Left ventricle myocardium inferior (tissue), 1 donor: ENCODE results near the gene RRP9. TPM values are rescaled to one million over a fixed set of nuclear protein-coding genes. Genes with fewer than 3 reads are reported as not detected.

ENCODE experiments used
- DNase-seq: peaks from one replicate; pipeline ENCODE4 v3.0.0-alpha.2; 2020
- H3K27ac ChIP-seq: fragments of 200-600 bp; replicated peaks from 2 replicates; pipeline ENCODE4 v1.8.0; 2021
- H3K27me3 ChIP-seq: fragments of 200-600 bp; 2 replicates; pipeline ENCODE4 v1.8.0; 2021; ENCODE audit warnings: low read depth
- H3K36me3 ChIP-seq: fragments of 200-600 bp; 2 replicates; pipeline ENCODE4 v1.8.0; 2021
- H3K4me1 ChIP-seq: fragments of 200-600 bp; 2 replicates; pipeline ENCODE4 v1.8.0; 2021
- H3K4me3 ChIP-seq: fragments of 200-600 bp; 2 replicates; pipeline ENCODE4 v1.8.0; 2021; ENCODE audit warnings: mild to moderate bottlenecking, moderate library complexity
- H3K9me3 ChIP-seq: fragments of 200-600 bp; replicated peaks from 2 replicates; pipeline ENCODE4 v1.8.0; 2021
- intact Hi-C: fragments of 100-400 bp; cut with micrococcal nuclease; formaldehyde crosslinking; loops from one replicate; pipeline ENCODE4 v1.11.0; 2022
- total RNA-seq: library from RNA; stranded (reverse); fragmentation: NEBNext Ultra II Directional; extraction: Animal tissue kit (Norgen Biotek cat#: 25700); gene quantifications from one replicate; pipeline ENCODE4 v1.2.1, GENCODE V29; 2021
- TF ChIP-seq, protein P1 (sequence below): fragments of 200-600 bp; IDR thresholded peaks from 2 replicates; pipeline ENCODE4 v1.8.0; 2021; ENCODE audit warnings: antibody characterized with exemption, mild to moderate bottlenecking, borderline replicate concordance
- donor health status: DM: no; HTN: yes; CAD: no; lungs with severe emphysema.

Gene RRP9
- total RNA-seq, 1 donor from 2014 or later, result 8.6 TPM

DNA sequence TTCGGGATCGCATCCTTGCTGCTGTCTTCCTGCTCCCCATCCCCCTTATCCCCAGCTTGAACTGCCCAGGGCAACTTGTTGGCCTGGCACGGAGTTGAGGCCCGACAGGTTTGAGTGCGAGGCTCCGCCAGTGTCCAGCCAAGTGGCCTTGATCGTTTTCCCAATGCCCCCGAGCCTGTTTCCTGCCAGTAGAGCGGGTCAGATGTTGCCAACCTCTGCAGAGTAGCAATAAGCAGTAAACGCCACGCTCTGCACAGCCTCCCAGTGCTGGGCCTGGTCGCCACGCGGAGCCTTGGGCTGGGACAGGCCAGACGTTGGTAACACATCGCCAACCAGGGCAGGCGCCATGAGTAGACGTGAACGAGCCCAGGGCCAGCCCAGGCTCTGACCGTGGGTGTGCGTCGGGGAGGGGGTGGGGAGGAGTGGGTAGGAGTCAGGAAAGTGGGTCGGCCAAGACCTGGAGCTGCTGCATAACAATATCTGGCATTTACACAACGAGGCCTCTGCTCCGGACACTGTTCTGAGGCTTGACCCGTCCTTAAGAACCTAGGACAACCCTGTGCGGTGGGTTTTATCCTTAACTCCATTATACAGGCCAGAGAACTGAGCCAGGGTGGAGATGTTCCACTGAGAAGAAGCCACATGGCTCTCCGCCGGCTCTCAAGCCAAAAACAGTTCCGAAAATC is 32.7 kb upstream of the RRP9 start:
- Histone ChIP-seq H3K27me3 (no peaks in the 10 kb centered on the region), H3K27ac (peak overlapping the region; percentile 99), H3K4me3 (peak overlapping the region; percentile 87), H3K36me3 (no peaks in the 10 kb centered on the region), H3K4me1 (peaks cover 62% of the 10 kb centered on the region), H3K9me3 (no peaks in the 10 kb centered on the region)
- no peak for DNase-seq
- TF ChIP-seq, protein P1, sequence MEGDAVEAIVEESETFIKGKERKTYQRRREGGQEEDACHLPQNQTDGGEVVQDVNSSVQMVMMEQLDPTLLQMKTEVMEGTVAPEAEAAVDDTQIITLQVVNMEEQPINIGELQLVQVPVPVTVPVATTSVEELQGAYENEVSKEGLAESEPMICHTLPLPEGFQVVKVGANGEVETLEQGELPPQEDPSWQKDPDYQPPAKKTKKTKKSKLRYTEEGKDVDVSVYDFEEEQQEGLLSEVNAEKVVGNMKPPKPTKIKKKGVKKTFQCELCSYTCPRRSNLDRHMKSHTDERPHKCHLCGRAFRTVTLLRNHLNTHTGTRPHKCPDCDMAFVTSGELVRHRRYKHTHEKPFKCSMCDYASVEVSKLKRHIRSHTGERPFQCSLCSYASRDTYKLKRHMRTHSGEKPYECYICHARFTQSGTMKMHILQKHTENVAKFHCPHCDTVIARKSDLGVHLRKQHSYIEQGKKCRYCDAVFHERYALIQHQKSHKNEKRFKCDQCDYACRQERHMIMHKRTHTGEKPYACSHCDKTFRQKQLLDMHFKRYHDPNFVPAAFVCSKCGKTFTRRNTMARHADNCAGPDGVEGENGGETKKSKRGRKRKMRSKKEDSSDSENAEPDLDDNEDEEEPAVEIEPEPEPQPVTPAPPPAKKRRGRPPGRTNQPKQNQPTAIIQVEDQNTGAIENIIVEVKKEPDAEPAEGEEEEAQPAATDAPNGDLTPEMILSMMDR, result peak; percentile 36
- intact Hi-C loops, result no loop called here

DNA sequence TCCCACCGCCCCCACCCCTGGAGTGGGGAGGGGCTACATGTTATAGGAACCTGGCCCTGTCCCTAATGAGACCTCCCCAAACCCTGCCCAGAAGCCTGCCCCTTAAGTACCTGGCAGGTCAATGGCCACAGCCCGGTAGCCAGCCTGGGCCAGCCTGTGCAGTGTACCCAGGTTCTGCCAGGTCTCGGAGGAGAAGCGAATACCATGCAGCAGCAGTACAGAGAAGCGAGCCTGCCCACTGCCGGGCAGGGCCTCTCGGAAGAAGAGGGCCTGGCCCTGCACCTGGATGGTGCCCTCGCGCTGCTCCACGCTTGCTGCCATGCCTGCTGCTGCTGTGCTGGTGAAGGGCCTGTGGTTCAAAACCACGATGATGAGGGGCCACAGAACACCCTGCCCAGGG is 29.6 kb upstream of the RRP9 start:
- intact Hi-C loops, result no loop called here
- Histone ChIP-seq H3K4me1 (peaks cover 85% of the 10 kb centered on the region), H3K36me3 (no peaks in the 10 kb centered on the region), H3K9me3 (no peaks in the 10 kb centered on the region), H3K27ac (peak overlapping the region; percentile 6), H3K4me3 (no peak overlapping the region), H3K27me3 (no peaks in the 10 kb centered on the region)
- TF ChIP-seq, protein P1, result no peak
- DNase-seq, result no peak

DNA sequence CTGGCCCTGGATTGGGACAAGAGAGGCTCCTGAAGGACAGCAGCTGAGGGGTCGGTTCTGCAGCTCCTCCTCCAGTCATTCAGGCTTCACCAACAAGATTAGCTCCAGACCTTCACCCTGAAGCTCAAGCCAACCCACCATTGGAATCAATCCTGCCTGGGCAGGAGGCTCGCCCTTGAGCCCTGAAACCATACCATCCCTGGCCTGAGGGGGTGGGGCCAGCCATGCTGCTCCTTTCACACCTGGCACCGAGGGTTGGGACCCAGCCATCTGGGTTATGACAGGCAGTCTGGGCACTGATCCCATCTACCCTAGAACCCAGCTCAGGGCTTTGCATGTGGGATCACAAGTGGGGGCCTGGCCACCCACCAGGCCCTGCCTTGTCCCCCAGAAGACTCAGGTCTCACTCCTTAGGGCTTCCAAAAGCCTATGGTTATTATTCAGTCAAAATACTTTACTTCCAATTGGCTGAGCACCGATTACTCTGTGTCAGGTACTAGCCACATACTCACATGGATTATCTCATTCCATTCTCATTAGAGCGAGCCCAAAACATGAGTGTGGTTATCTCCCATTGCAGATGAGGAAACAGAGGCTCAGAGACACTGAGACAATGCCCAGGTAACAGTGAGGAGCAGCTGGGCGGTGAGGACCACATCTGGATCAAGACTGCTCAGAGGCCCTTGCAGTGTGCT is 29.0 kb upstream of the RRP9 start:
- H3K4me3 ChIP-seq, result no peak overlapping the region
- intact Hi-C loops, result no loop called here
- H3K9me3 ChIP-seq, result no peaks in the 10 kb centered on the region
- no peaks in the 10 kb centered on the region for H3K36me3 ChIP-seq
- H3K27ac ChIP-seq, result peak overlapping the region; percentile 27
- DNase-seq, result no peak
- H3K4me1 ChIP-seq, result peaks cover 85% of the 10 kb centered on the region
- no peaks in the 10 kb centered on the region for H3K27me3 ChIP-seq
- TF ChIP-seq, protein P1, result no peak

DNA sequence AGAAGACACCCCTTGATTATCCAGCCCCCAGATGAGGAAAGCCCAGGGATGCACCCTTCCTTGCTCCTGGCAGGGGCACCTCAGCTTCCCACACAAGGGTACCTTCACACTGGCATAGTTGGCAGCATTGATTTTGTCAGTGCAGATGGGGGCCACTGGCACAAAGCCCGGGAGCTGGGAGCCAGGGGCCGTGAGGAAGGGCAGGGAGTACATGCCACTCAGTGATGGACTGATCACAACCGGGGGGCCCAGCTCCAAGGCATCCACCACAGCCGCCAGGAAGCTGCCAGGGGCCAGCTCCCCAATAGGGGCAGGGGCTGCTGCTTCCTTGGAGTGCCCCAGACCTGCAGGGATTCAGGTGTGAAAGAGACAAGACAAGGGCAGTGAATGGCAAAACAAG is 28.1 kb upstream of the RRP9 start:
- peak overlapping the region; percentile 27 for H3K27ac ChIP-seq

DNA sequence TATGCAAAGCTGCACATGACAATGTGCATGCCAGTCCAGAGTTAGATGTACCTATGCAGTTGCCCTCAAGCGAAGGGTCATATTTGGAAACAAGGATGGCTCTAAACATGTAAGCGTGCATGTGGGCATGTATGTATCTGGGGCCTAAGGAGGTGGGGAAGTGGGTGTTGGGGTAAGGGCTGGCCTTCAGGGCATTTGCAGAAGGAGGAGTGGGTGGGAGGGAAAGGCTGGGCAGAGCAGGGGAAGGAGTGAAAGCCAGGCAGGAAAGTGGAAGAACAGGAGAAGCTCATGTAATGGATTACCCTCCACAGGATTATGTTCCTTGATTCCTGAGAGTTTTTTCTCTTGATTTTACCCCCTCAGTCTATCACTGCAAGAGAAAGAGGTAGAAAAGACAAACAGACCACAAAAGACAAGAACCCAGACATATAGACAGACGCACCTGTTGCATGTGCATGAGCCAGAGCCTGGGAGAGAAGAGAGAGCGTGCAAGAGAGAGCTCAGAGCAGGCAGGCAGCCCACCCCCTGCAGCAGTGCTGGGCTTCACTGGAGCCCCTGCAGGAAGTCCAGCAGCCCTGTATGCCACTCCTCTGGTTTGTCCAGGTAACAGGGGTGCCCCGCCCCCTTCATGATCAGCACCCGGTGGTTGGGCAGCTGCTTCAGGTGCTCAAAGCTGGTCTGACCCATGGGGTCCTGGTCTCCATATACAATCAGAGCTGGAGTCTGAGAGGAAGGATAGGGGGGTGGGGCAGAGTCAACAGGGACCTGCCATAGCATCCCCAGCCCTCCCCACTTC is 27.4 kb upstream of the RRP9 start:
- intact Hi-C loops, result no loop called here
- no peak for DNase-seq
- Histone ChIP-seq H3K4me1 (peaks cover 85% of the 10 kb centered on the region), H3K27ac (peak overlapping the region; percentile 98), H3K4me3 (no peak overlapping the region), H3K36me3 (no peaks in the 10 kb centered on the region), H3K9me3 (no peaks in the 10 kb centered on the region), H3K27me3 (no peaks in the 10 kb centered on the region)
- TF ChIP-seq, protein P1, result no peak

More for the DNA sequence above, 28.1 kb upstream of the RRP9 start:
- intact Hi-C loops, result no loop called here
- Histone ChIP-seq H3K9me3 (no peaks in the 10 kb centered on the region), H3K4me3 (no peak overlapping the region), H3K27me3 (no peaks in the 10 kb centered on the region), H3K36me3 (no peaks in the 10 kb centered on the region), H3K4me1 (peaks cover 85% of the 10 kb centered on the region)
- TF ChIP-seq, protein P1, result no peak
- no peak for DNase-seq
